HEK293T (cell line): Measurements from ENCODE around the gene ARAP1.

Experiments used
- FOXA1 ChIP-seq: fragments of 450-650 bp; IDR thresholded peaks from 2 replicates; pipeline ENCODE4 v1.6.1; 2016; ENCODE audit warnings: mild to moderate bottlenecking
- HDGF ChIP-seq: fragments of 450-650 bp; IDR thresholded peaks from 2 replicates; pipeline ENCODE4 v1.6.1; 2017; ENCODE audit warnings: antibody characterized with exemption, borderline replicate concordance
- SP1 ChIP-seq: fragments of 450-650 bp; IDR thresholded peaks from 2 replicates; pipeline ENCODE4 v1.6.1; 2017
- ZNF384 ChIP-seq: fragments of 450-650 bp; IDR thresholded peaks from 2 replicates; pipeline ENCODE4 v1.6.1; 2016

- TF ChIP-seq ZNF384 (no peak), FOXA1 (no peak), HDGF (no peak), SP1 (no peak)
Measured at GRCh38 chr11:72695354-72695753, 56.9 kb downstream of the ARAP1 start.
